HL-60 (cell line): ENCODE measurements around the gene FARS2.

Source experiments
- DNase-seq, 2 experiments: peaks; one replicate each; pipeline ENCODE4 v3.0.0-alpha.2; 2010 to 2020; ENCODE audit warnings: low read depth in 1 of 2, low spot score in 1 of 2
- H3K27ac ChIP-seq: fragments of 250-450 bp; sonication (Bioruptor Pico); replicated peaks from 2 replicates; pipeline ENCODE4 v1.5.1; 2020; ENCODE audit warnings: mild to moderate bottlenecking, moderate library complexity
- H3K27me3 ChIP-seq: fragments of 250-450 bp; sonication (Bioruptor Pico); 2 replicates; pipeline ENCODE4 v1.5.1; 2021; ENCODE audit warnings: mild to moderate bottlenecking, moderate library complexity; ENCODE audit not compliant: insufficient read depth, poor library complexity, severe bottlenecking
- H3K4me3 ChIP-seq: replicated peaks from 2 replicates; pipeline ENCODE4 v1.5.1; 2011; ENCODE audit warnings: mild to moderate bottlenecking, control low read depth, low read length; ENCODE audit not compliant: insufficient read depth
- CTCF ChIP-seq: IDR thresholded peaks from one replicate; pipeline ENCODE4 v1.5.1; 2011; ENCODE audit warnings: low read length, control low read depth, inconsistent platforms; ENCODE audit not compliant: insufficient read depth
- GABPA ChIP-seq: IDR thresholded peaks from 2 replicates; pipeline ENCODE4 v1.6.1; 2012; ENCODE audit warnings: low read depth
- POLR2AphosphoS5 ChIP-seq: IDR thresholded peaks from 2 replicates; pipeline ENCODE4 v1.6.1; 2012; ENCODE audit warnings: low read depth
- REST ChIP-seq: IDR thresholded peaks from 2 replicates; pipeline ENCODE4 v1.6.1; 2012; ENCODE audit warnings: low read depth; ENCODE audit not compliant: insufficient replicate concordance
- SPI1 ChIP-seq: IDR thresholded peaks from 2 replicates; pipeline ENCODE4 v1.6.1; 2012; ENCODE audit warnings: low read depth, mild to moderate bottlenecking, borderline replicate concordance

The FARS2 gene

GRCh38 chr6:5235830-5236229 is 25.5 kb upstream of the FARS2 start:
- Histone ChIP-seq H3K4me3 (no peak overlapping the region), H3K27me3 (no peaks in the 10 kb centered on the region), H3K27ac (no peak overlapping the region)
- no peak for DNase-seq
- TF ChIP-seq SPI1 (no peak), GABPA (no peak), REST (no peak), CTCF (no peak), POLR2AphosphoS5 (no peak)

GRCh38 chr6:5237805-5238204 is 23.5 kb upstream of the FARS2 start:
- Histone ChIP-seq H3K27ac (no peak overlapping the region), H3K4me3 (no peak overlapping the region), H3K27me3 (no peaks in the 10 kb centered on the region)
- DNase-seq: no peak
- TF ChIP-seq SPI1 (no peak), POLR2AphosphoS5 (no peak), CTCF (no peak), REST (no peak)

- H3K27ac ChIP-seq: no peak overlapping the region
- no peak overlapping the region for H3K4me3 ChIP-seq
- no peak for TF ChIP-seq CTCF
- TF ChIP-seq SPI1: no peak
- no peak for TF ChIP-seq REST
- no peak for TF ChIP-seq GABPA
- no peak for DNase-seq
- no peaks in the 10 kb centered on the region for H3K27me3 ChIP-seq
These were observed 23.0 kb upstream of the FARS2 start for GRCh38 chr6:5238336-5238735.
